ENCODE measurements around the gene HOOK2. TPM values are rescaled to one million over a fixed set of nuclear protein-coding genes. Genes with fewer than 3 reads are reported as not detected.

The HOOK2 gene
- total RNA-seq, 3 donors from 2014 or later (not counting 1 experiment from before 2014, with no cell fraction given) = 13.3 to 15.3 (median 13.9) TPM

GRCh38 chr19:12796146-12797071, 21.1 kb upstream of the HOOK2 start:
- peak overlapping the region; percentile 27 for H3K27ac ChIP-seq (ENCODE audit: low read length)
- peaks cover 2% of the 10 kb centered on the region for H3K27me3 ChIP-seq (ENCODE audit: control insufficient read depth, insufficient read depth, low read length)
- H3K4me3 ChIP-seq (ENCODE audit: low read length) = no peak overlapping the region
- no peaks in the 10 kb centered on the region for H3K9me3 ChIP-seq (ENCODE audit: control insufficient read depth, insufficient read depth, low read length)
- Mint-ChIP-seq H3K4me3 (peak overlapping the region; percentile 81), H3K27me3 (ENCODE audit: low read depth in 2 of 2) (peaks cover 0 to 7% of the 10 kb centered on the region in 2 donors), H3K4me1 (peaks cover 29% of the 10 kb centered on the region in 2 donors), H3K36me3 (no peaks in the 10 kb centered on the region), H3K9me3 (no peaks in the 10 kb centered on the region), H3K27ac (peak overlapping the region; percentile 77 to 97)
- H3K36me3 ChIP-seq (ENCODE audit: control insufficient read depth, insufficient read depth, low read length) = no peaks in the 10 kb centered on the region
- H3K4me1 ChIP-seq (ENCODE audit: control insufficient read depth, insufficient read depth, low read length) = peaks cover 37% of the 10 kb centered on the region
- intact Hi-C loops (cut with micrococcal nuclease) = loop anchor here (1.0 to 10.0 kb wide), 4 partner anchors 19 to 358 kb away; partner anchors contain the start of genes IER2 and STX10
- ATAC-seq = peak in 1 of 3 donors; percentile 15
- 11% methylated on average over 17 of the region's 18 CpGs for WGBS (ENCODE audit: insufficient coverage)
- peak; percentile 73 to 91 for DNase-seq
- TF ChIP-seq CTCF (IDR thresholded peaks at IDR 0.05) = peak; percentile 82

- H3K4me3 Mint-ChIP-seq = peak overlapping the region; percentile 75
- no peaks in the 10 kb centered on the region for H3K36me3 Mint-ChIP-seq
- no peaks in the 10 kb centered on the region for H3K27me3 ChIP-seq (ENCODE audit: control insufficient read depth, insufficient read depth, low read length)
- H3K27me3 Mint-ChIP-seq (ENCODE audit: low read depth in 2 of 2) = no peaks in the 10 kb centered on the region
- peaks cover 35% of the 10 kb centered on the region for H3K4me1 ChIP-seq (ENCODE audit: control insufficient read depth, insufficient read depth, low read length)
- no peak overlapping the region for H3K4me3 ChIP-seq (ENCODE audit: low read length)
- H3K9me3 Mint-ChIP-seq = no peaks in the 10 kb centered on the region
- no peaks in the 10 kb centered on the region for H3K36me3 ChIP-seq (ENCODE audit: control insufficient read depth, insufficient read depth, low read length)
- no peak for TF ChIP-seq CTCF (IDR thresholded peaks at IDR 0.05)
- 93% methylated on average over 9 of the region's 9 CpGs for WGBS (ENCODE audit: insufficient coverage)
- no peak for ATAC-seq
- intact Hi-C loops (cut with micrococcal nuclease) = loop anchor here (5.0 to 10.0 kb wide), 4 partner anchors 73 to 360 kb away; partner anchors contain the start of genes CALR, IER2, STX10 and TNPO2
- H3K27ac Mint-ChIP-seq = peak overlapping the region; percentile 97 to 99
- DNase-seq = peak in 1 of 2 donors; percentile 39
- peaks cover 32 to 35% of the 10 kb centered on the region in 2 donors for H3K4me1 Mint-ChIP-seq
- no peak overlapping the region for H3K27ac ChIP-seq (ENCODE audit: low read length)
- no peaks in the 10 kb centered on the region for H3K9me3 ChIP-seq (ENCODE audit: control insufficient read depth, insufficient read depth, low read length)
Measured at GRCh38 chr19:12794971-12795381, 19.6 kb upstream of the HOOK2 start.

- H3K4me3 Mint-ChIP-seq = peak overlapping the region; percentile 75
- H3K27ac ChIP-seq (ENCODE audit: low read length) = peak overlapping the region; percentile 93
- H3K36me3 Mint-ChIP-seq = no peaks in the 10 kb centered on the region
- peak overlapping the region; percentile 97 to 99 for H3K27ac Mint-ChIP-seq
- no peaks in the 10 kb centered on the region for H3K27me3 Mint-ChIP-seq (ENCODE audit: low read depth in 2 of 2)
- H3K27me3 ChIP-seq (ENCODE audit: control insufficient read depth, insufficient read depth, low read length) = no peaks in the 10 kb centered on the region
- peak overlapping the region; percentile 95 for H3K4me3 ChIP-seq (ENCODE audit: low read length)
- H3K4me1 ChIP-seq (ENCODE audit: control insufficient read depth, insufficient read depth, low read length) = peaks cover 36% of the 10 kb centered on the region
- H3K9me3 ChIP-seq (ENCODE audit: control insufficient read depth, insufficient read depth, low read length) = no peaks in the 10 kb centered on the region
- H3K9me3 Mint-ChIP-seq = no peaks in the 10 kb centered on the region
- ATAC-seq = no peak
- 74% methylated on average over 7 of the region's 7 CpGs for WGBS (ENCODE audit: insufficient coverage)
- no peaks in the 10 kb centered on the region for H3K36me3 ChIP-seq (ENCODE audit: control insufficient read depth, insufficient read depth, low read length)
- H3K4me1 Mint-ChIP-seq = peaks cover 32 to 38% of the 10 kb centered on the region in 2 donors
- intact Hi-C loops (cut with micrococcal nuclease) = loop anchor here (5.0 to 10.0 kb wide), 4 partner anchors 72 to 360 kb away; partner anchors contain the start of genes CALR, IER2, STX10 and TNPO2
- TF ChIP-seq CTCF (IDR thresholded peaks at IDR 0.05) = no peak
- DNase-seq = peak in 1 of 2 donors; percentile 62
Measured at GRCh38 chr19:12794196-12794941, 19.0 kb upstream of the HOOK2 start.
